GM21576 (cell line): Measurements from ENCODE around the gene ASCL2.

Experiments
- ATAC-seq: cut with Tn5 transposase; IDR thresholded peaks from one replicate; pipeline ENCODE4 v1.9.1; 2021; ENCODE audit warnings: mild to moderate bottlenecking, moderate library complexity; ENCODE audit not compliant: unreplicated experiment

The ASCL2 gene

DNA sequence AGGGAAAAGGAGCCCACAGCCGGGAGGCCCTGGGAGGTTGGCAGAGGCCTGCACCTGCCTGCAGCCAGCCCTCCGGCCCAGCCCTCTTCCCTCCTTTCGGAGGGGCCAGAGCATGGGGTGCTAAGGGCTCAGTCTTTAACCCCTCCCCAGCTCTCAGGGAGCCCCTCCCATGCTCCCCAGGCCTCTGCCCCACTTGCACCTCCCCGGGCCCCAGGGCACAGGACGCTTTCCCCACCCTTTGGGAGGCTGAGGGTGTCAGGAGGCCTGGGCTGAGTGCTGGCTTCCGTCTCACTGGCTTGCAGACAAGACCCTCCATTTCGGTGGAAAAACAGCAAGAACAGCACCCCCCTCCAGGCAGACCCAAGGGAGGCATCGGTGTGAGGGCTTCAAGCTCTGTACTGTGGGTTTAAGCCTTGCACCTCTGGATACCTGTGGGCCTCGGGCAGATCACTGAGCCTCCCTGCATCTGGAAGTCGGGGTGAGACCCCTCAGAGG, 7.3 kb downstream of the ASCL2 start:
- no peak for ATAC-seq

GRCh38 chr11:2262301-2263070, 7.9 kb downstream of the ASCL2 start:
- no peak for ATAC-seq

GRCh38 chr11:2261436-2262230, 8.8 kb downstream of the ASCL2 start:
- ATAC-seq = no peak

GRCh38 chr11:2260491-2261364, 9.7 kb downstream of the ASCL2 start:
- ATAC-seq = no peak

- ATAC-seq = no peak
These were observed 10.4 kb downstream of the ASCL2 start for GRCh38 chr11:2259897-2260451.

DNA sequence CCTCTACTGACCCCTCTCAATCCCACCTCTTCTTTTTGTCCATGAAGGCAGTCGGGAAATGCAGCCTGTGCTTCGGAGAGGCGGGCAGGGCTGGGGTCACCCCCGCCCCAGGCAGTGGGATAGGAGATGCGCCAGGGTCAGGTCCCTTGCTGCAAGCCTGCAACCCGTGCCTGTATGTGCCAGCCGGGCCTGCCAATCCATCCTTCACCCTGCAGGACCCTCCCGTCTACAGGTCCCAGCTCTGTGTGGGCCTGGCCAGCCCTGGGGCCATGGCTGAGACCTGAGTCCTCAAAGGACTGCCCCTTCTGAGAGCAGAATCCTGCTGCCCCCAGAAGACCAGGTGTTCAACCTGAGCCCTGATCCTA, 10.9 kb downstream of the ASCL2 start:
- ATAC-seq = no peak

GRCh38 chr11:2258501-2259465, 11.6 kb downstream of the ASCL2 start:
- no peak for ATAC-seq

DNA sequence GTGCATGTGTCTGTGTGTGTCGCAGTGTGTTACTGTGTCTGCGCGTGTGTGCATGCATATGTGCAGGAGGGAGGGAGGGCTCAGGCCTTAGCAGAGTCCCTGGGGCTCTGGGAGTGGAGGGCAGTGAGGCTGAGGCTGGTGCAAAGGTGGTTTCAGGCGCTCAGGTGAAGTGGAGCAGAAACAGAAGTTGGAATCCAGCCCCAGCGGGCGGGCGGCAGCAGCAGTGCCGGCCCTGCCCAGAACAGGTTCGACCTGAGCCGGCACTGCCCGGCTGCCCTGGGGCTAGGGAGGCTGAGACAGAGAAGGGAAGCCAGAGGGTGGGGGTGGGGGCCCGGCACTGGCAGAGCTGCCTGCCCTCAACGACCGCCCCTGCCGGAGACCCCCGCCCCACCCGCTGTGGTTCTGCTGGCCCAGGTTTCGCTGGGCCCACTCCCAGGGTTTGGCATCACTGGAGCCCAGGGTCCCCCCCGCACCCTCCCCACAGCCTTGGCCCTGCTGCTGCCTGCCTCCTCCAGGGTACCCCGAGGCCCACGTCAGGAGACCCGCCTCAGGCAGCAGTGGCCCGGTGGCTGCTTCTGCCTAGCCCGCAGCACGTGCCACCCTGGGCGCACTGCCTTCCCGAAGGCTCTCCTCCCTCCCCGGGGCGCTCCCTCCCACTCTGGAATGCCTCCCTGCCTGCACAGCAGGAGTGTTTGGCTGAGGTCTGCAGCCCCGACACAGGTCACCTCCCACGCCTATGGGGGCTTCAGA, 13.3 kb downstream of the ASCL2 start:
- no peak for ATAC-seq

DNA sequence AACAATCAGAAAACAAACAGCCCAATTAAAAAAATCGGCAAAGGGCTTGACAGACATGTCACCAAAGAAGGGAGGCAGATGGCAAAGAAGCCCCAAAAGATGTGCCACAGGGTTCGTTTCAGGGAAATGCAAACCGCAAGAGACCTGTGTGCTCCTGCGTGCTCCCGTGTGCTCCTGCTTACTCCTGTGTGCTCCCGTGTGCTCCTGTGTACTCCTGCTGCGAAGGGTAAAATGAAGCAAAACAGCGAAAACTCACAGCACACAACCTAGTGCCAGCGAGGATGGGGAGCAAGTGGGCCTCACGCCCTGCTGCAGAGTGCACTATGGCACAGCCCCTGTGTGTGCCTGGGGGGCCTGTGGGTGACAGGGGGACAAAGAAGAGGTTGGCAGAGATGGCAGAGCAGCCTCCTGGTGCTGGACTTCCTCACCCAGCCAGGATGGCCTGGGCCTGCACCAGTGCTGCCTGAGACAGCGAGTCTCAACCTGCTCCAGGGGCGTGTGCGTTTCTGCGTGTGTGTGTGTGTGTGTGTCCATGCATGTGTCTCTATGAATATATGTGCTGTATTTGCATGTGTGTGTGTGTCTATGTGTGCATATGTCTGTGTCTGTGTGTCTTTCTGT, 14.0 kb downstream of the ASCL2 start:
- no peak for ATAC-seq

GRCh38 chr11:2252018-2252417, 18.4 kb downstream of the ASCL2 start:
- ATAC-seq = no peak

GRCh38 chr11:2251138-2251537, 19.2 kb downstream of the ASCL2 start:
- ATAC-seq = no peak

GRCh38 chr11:2250485-2250884, 19.9 kb downstream of the ASCL2 start:
- no peak for ATAC-seq

DNA sequence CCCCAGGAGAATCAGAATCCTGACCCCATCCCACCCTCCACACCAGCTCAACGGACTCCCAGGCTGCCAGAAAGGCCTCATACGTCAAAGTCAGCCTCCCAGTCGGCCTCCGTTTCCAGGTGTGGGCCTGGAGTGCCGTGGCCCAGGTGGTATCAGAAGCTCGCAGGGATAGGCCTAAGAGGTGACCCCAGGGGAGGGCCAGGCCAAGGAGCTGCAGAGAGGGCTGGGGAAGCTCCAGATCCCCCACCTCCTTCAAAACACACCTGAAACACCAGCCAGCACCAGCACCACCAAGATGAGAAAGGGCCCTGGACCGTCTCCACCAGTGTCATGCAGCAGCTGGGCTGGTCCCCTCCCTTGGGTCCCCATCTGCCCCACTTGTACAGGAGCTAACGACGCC, 20.3 kb downstream of the ASCL2 start:
- ATAC-seq = no peak

GRCh38 chr11:2249189-2249916, 21.0 kb downstream of the ASCL2 start:
- no peak for ATAC-seq

DNA sequence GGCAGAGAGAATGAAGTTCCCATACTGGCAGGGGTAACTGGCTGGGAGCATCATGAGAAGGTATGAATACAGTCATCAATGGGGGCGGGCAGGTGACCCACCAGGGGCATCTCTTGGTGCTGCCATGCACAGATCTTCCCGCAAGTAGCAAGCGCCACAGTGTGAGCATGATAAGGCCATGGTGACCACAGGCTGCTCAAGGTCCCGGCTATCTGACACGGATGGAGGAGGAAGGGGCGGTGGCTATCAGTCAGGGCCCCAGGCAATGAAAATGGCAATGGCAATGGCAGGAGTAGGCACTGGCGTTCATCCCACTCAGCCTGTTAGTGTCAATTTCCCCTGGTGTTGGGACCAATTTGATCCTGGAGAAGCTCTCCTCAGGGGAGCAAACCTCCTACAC, 21.6 kb downstream of the ASCL2 start:
- ATAC-seq = no peak

DNA sequence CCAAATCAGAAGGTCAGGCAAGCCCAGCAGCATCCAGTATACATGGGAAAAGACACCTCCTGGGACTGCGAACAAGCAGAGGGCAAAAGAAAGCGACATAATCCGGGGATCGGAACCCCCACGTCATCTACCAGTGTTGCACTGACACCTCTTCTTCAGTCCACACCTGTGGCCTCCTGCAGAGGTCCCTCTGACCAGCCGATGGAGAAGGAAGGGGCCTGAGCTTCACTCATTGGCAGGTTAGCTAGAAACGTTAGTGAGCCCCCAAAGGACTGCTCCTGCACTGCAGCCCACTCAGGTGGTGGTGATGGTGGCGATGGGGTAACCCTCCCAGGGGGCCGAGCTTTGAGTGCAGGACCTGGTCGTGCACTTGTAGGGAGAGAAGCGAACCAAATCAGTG, 22.1 kb downstream of the ASCL2 start:
- ATAC-seq = no peak

GRCh38 chr11:2247496-2247895, 22.9 kb downstream of the ASCL2 start:
- no peak for ATAC-seq

GRCh38 chr11:2240834-2241233, 29.6 kb downstream of the ASCL2 start:
- no peak for ATAC-seq
